Esophagus squamous epithelium (tissue), 4 donors: ENCODE data around the gene THYN1.

ENCODE experiments used
- CTCF ChIP-seq, 6 experiments: fragments of 450-650 bp in 4 of 6; fragments of 200-600 bp in 2 of 6; sonication (generic) in 2 of 6; IDR thresholded peaks; one replicate each; pipeline ENCODE4 v1.5.1; 2016 to 2019; ENCODE audit warnings: antibody characterized with exemption in 6 of 6, mild to moderate bottlenecking in 4 of 6, moderate library complexity in 4 of 6
- POLR2A ChIP-seq, 4 donors: fragments of 450-650 bp; IDR thresholded peaks; one replicate each; pipeline ENCODE4 v1.6.1; 2017; ENCODE audit warnings: antibody characterized with exemption in 4 of 4, mild to moderate bottlenecking in 4 of 4, moderate library complexity in 3 of 4

DNA sequence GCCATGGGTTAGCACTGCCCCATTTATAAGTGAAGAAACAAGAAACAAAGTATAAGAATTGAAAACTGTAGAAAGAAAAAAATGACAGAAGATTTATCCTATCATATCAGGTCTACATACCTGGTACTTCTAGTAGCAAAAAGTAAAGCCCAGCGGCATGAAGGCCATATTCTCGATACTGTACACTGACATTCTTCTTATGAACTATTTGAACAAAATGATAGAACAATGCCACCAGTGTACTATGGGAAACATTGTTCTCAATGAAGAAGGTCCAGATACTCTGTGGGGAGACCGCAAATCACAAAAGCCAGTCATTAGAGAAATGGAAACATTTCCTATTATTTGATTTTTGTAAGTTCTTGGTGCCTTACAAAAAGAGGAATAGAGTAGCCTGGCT, 36.3 kb downstream of the THYN1 start:
- TF ChIP-seq CTCF (IDR thresholded peaks at IDR 0.05) (no peak), POLR2A (IDR thresholded peaks at IDR 0.05) (no peak)
